Left lung (tissue), 10 donors: ENCODE measurements around the gene CINP. TPM values are rescaled to one million over a fixed set of nuclear protein-coding genes. Genes with fewer than 3 reads are reported as not detected.

ENCODE experiments used
- ATAC-seq: fragments of 200-7000 bp; cut with Tn5 transposase; one replicate; pipeline ENCODE4 v1.9.1; 2020; ENCODE audit warnings: moderate library complexity
- DNase-seq, 4 donors: peaks; one replicate each; pipeline ENCODE4 v3.0.0-alpha.2; 2013 to 2020
- H3K27ac ChIP-seq, 2 donors: fragments of 200-600 bp; sonication (generic) in 1 of 2; one replicate each; pipeline versions ENCODE4 v1.5.0 to v1.8.0; 2020 to 2021
- H3K27me3 ChIP-seq, 2 donors: fragments of 200-600 bp; sonication (generic) in 1 of 2; one replicate each; pipeline versions ENCODE4 v1.5.0 to v1.8.0; 2020 to 2021
- H3K36me3 ChIP-seq, 2 donors: fragments of 200-600 bp; sonication (generic) in 1 of 2; one replicate each; pipeline versions ENCODE4 v1.5.0 to v1.8.0; 2020 to 2021
- H3K4me1 ChIP-seq, 2 donors: fragments of 200-600 bp; one replicate each; pipeline ENCODE4 v1.8.0; 2021
- H3K4me3 ChIP-seq, 2 donors: fragments of 200-600 bp; sonication (generic) in 1 of 2; one replicate each; pipeline versions ENCODE4 v1.5.0 to v1.8.0; 2020 to 2021; ENCODE audit warnings: mild to moderate bottlenecking in 1 of 2
- H3K9me3 ChIP-seq, 2 donors: fragments of 200-600 bp; sonication (generic) in 1 of 2; one replicate each; pipeline versions ENCODE4 v1.5.0 to v1.8.0; 2020 to 2021
- CTCF ChIP-seq, 2 donors: fragments of 200-600 bp; sonication (generic) in 1 of 2; IDR thresholded peaks; one replicate each; pipeline versions ENCODE4 v1.5.0 to v1.8.0; 2021; ENCODE audit warnings: antibody characterized with exemption in 2 of 2
- intact Hi-C, 2 donors: fragments of 100-400 bp; cut with DNase I; formaldehyde crosslinking; loops; one replicate each; pipeline versions ENCODE4 v1.11.2 to v1.14.2; 2022
- polyA plus RNA-seq, 6 donors: library from polyadenylated mRNA; unstranded; fragments of 120-200 nt; gene quantifications; one replicate each; pipeline ENCODE4 v1.2.1, GENCODE V29; 2013; ENCODE audit not compliant: insufficient read length in 6 of 6
- total RNA-seq, 2 donors: library from RNA; stranded (reverse); fragmentation: NEBNext Ultra II Directional; extraction: Animal tissue kit (Norgen Biotek cat#: 25700); gene quantifications; one replicate each; pipeline ENCODE4 v1.2.1, GENCODE V29; 2021
- donor health status: DM: no; HTN: yes; CAD: no.
- donor health status: DM: no; HTN: no; CAD: no.

CINP gene
- total and polyA plus RNA-seq, 8 donors, result 32.1 to 39.1 (median 36.6) TPM

- H3K4me1 ChIP-seq, result no peaks in the 10 kb centered on the region
- no peak overlapping the region for H3K27ac ChIP-seq
- no peak for TF ChIP-seq CTCF (IDR thresholded peaks at IDR 0.05)
- DNase-seq (no peak), ATAC-seq (no peak)
- intact Hi-C loops, result no loop called here
- no peaks in the 10 kb centered on the region for H3K27me3 ChIP-seq
- no peak overlapping the region for H3K4me3 ChIP-seq
- H3K36me3 ChIP-seq, result peaks cover 3 to 96% of the 10 kb centered on the region in 2 donors
- no peaks in the 10 kb centered on the region for H3K9me3 ChIP-seq
Measured at GRCh38 chr14:102344485-102344884, 18.2 kb downstream of the CINP start.

DNA sequence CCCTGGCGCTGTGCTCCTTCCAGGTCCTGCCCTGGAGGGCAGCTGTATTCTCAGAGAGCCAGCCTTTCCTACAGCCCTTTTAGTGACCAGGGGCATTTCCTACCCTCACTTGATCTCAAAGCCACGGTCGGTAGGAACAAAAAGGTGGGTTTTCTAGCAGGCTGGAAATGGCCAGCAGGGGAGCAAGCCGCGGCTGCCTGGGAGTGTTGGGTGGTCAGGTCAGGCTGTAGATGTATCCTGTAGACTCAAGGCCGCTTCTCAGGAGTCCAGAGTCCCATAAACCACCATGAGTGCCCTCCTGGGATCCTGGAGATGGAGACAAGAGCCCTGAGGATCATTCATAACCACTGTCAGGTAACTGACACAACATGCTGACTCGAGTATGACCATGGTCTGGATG, 18.6 kb downstream of the CINP start:
- DNase-seq (no peak), ATAC-seq (no peak)
- no peak for TF ChIP-seq CTCF (IDR thresholded peaks at IDR 0.05)
- Histone ChIP-seq H3K27ac (no peak overlapping the region), H3K4me1 (no peaks in the 10 kb centered on the region), H3K27me3 (no peaks in the 10 kb centered on the region), H3K4me3 (no peak overlapping the region), H3K9me3 (no peaks in the 10 kb centered on the region), H3K36me3 (peaks cover 3 to 96% of the 10 kb centered on the region in 2 donors)
- intact Hi-C loops, result no loop called here

- Histone ChIP-seq H3K9me3 (no peaks in the 10 kb centered on the region), H3K36me3 (peaks cover 0 to 96% of the 10 kb centered on the region in 2 donors), H3K4me1 (no peaks in the 10 kb centered on the region), H3K27me3 (no peaks in the 10 kb centered on the region), H3K4me3 (no peak overlapping the region), H3K27ac (no peak overlapping the region)
- no peak for ATAC-seq
- no peak for DNase-seq
- TF ChIP-seq CTCF (IDR thresholded peaks at IDR 0.05), result no peak
- intact Hi-C loops, result no loop called here
Measured at GRCh38 chr14:102342238-102342637, 20.5 kb downstream of the CINP start.

DNA sequence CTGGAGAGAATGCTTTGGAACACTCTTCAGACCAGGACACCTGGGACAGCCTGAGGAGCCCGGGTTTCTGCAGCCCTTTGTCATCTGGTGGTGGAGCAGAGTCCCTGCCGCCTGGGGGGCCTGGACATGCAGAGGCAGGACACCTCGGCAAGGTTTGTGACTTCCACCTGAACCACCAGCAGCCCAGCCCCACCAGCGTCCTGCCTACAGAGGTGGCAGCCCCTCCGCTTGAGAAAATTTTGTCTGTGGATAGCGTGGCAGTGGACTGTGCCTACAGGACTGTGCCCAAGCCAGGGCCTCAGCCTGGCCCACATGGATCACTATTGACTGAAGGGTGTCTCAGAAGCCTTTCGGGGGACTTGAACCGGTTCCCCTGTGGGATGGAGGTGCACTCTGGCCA, 21.1 kb downstream of the CINP start:
- H3K27me3 ChIP-seq, result no peaks in the 10 kb centered on the region
- DNase-seq (no peak), ATAC-seq (no peak)
- no peak overlapping the region for H3K27ac ChIP-seq
- intact Hi-C loops, result no loop called here
- no peak overlapping the region for H3K4me3 ChIP-seq
- H3K4me1 ChIP-seq, result no peaks in the 10 kb centered on the region
- peaks cover 0 to 94% of the 10 kb centered on the region in 2 donors for H3K36me3 ChIP-seq
- TF ChIP-seq CTCF (IDR thresholded peaks at IDR 0.05), result no peak
- no peaks in the 10 kb centered on the region for H3K9me3 ChIP-seq

DNA sequence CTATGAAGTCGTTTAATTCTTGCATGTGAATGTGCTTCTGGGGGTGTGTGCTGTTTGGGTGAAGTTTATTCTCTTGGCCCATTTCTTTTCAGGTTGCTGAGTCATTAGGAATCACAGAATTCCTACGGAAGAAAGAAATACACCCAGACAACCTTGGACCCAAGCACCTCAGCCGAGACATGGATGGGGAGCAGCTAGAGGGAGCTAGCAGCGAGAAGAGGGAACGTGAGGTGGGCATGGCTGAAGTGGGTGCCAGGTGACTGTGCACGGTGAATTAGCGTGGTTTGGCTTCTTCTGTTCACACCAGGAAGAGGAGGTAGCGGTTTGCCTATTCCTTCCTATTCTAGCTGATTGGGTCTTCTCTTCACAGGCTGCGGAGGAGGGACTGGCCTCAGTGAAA, 24.0 kb downstream of the CINP start:
- H3K36me3 ChIP-seq, result peaks cover 0 to 84% of the 10 kb centered on the region in 2 donors

More for the DNA sequence above, 24.0 kb downstream of the CINP start:
- no peak for ATAC-seq
- DNase-seq, result no peak
- H3K27ac ChIP-seq, result no peak overlapping the region
- TF ChIP-seq CTCF (IDR thresholded peaks at IDR 0.05), result no peak
- H3K4me3 ChIP-seq, result no peak overlapping the region
- peaks cover 0 to 5% of the 10 kb centered on the region in 2 donors for H3K4me1 ChIP-seq
- intact Hi-C loops, result no loop called here
- no peaks in the 10 kb centered on the region for H3K9me3 ChIP-seq
- H3K27me3 ChIP-seq, result no peaks in the 10 kb centered on the region
